Endothelial cell of hepatic sinusoid (primary cell): ENCODE data around the gene SLC5A8.
"Not testable (repeated sequence)": the region's sequence is repeated elsewhere in the genome, so short reads cannot be mapped to it uniquely, and the experiment has no call there.

Experiments used
- in situ Hi-C: cut with HindIII; loops from 2 replicates; pipeline ENCODE4 v1.10.0; 2017; ENCODE audit warnings: low sequenced_read_pairs

Gene SLC5A8

GRCh38 chr12:101172316-101172715, 37.7 kb downstream of the SLC5A8 start:
- in situ Hi-C loops = no loop called here

- in situ Hi-C loops = no loop called here
Observed at GRCh38 chr12:101168001-101168400, 42.0 kb downstream of the SLC5A8 start.

GRCh38 chr12:101166866-101167265, 43.2 kb downstream of the SLC5A8 start:
- in situ Hi-C loops = no loop called here

- in situ Hi-C loops = no loop called here
Observed at GRCh38 chr12:101165319-101165718, 44.7 kb downstream of the SLC5A8 start.

DNA sequence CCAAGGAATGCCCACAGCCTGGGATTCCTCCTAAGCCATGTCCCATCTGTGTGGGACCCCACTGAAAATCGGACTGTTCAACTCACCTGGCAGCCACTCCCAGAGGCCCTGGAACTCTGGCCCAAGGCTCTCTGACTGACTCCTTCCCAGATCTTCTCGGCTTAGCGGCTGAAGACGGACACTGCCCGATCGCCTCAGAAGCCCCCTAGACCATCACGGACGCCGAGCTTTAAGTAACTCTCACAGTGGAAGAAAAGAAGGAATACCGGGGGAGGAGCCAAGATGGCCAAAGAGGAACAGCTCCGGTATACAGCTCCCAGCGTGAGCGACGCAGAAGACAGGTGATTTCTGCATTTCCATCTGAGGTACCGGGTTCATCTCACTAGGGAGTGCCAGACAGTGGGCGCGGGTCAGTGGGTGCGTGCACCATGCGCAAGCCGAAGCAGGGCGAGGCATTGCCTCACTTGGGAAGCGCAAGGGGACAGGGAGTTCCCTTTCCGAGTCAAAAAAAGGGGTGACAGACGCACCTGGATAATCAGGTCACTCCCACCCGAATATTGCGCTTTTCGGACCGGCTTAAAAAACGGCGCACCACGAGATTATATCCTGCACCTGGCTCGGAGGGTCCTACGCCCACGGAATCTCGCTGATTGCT, 64.1 kb downstream of the SLC5A8 start:
- in situ Hi-C loops = not testable (repeated sequence)

DNA sequence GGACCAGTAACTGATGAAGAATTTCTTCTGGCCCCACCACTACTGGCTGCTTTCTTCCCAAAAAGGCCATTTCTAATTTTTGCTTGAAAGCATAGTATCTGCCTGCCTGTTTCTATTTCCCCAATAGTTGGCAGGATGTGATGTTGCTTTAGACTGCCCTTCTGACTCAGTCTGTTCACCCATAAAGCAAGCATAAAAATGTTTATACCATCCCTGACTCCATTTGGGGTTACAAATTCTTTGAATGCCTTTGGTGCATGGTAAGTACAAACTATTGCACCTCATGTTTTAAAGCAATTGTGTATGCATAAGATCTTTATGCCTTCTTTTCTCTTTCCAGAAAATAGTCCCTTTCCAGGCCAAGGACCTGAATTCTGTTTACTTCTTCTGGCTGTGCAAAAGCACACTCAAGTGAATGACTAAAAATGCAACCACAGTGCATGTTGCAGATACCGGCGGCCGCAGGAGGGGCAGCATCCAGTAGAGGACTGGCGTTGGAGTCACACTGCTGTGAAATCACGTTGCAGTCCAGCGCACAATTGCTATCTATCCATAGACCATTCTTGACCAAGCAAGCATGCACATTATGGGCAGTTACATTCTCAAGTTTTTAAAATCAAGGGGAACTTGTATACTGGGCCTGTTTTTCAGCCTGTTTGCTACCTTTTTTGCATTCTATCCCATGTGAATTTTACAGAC, 82.4 kb downstream of the SLC5A8 start:
- in situ Hi-C loops = no loop called here

- in situ Hi-C loops = no loop called here
Observed at GRCh38 chr12:101117842-101118241, 92.2 kb downstream of the SLC5A8 start.

GRCh38 chr12:101116911-101117310, 93.1 kb downstream of the SLC5A8 start:
- in situ Hi-C loops = no loop called here

- in situ Hi-C loops = no loop called here
Observed at GRCh38 chr12:101115326-101115725, 94.7 kb downstream of the SLC5A8 start.

DNA sequence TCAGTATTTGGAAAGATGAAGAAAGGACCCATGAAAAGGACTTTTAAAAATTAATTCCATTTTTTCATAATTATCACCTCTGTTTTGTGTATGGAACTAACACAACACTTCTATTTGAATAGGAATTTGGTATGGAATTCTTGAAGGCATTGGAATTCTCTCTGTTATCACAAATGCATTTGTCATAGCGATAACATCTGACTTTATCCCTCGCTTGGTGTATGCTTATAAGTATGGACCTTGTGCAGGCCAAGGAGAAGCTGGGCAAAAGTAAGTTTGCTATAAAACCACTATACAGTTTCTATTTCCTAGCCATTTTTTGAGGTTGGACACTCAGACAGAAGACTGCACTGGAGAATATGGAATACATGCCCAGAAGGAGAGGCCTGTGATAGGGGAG, 98.6 kb downstream of the SLC5A8 start:
- in situ Hi-C loops = no loop called here

- in situ Hi-C loops = no loop called here
Observed at GRCh38 chr12:101110866-101111265, 99.2 kb downstream of the SLC5A8 start.

GRCh38 chr12:101108130-101108529, 101.9 kb downstream of the SLC5A8 start:
- in situ Hi-C loops = no loop called here

GRCh38 chr12:101107032-101107763, 102.8 kb downstream of the SLC5A8 start:
- in situ Hi-C loops = no loop called here
